GM19452 (cell line): ENCODE measurements around the gene RPGR.

ENCODE experiments used
- ATAC-seq: cut with Tn5 transposase; IDR thresholded peaks from one replicate; pipeline ENCODE4 v1.9.1; 2021; ENCODE audit not compliant: unreplicated experiment

The RPGR gene

DNA sequence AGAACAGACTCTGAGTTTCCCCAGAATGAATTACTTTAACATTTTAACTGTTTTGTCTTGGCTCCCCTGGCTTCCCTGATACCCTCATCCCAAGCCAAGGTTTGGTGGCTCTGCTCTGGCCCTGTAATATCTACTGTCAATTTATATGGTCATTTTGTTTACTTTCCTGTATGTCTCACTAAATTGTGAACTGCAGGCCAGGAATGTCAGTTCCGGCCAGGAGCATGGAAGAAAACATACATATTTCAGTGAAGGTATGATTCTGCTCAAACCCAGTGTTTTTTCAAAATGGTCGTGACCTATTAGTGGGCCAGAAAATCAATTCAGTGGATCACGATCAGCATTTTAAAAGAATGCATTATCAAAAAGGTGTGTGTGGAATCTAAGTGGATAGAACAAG lies 1.2 kb downstream of the RPGR start:
- ATAC-seq = no peak

DNA sequence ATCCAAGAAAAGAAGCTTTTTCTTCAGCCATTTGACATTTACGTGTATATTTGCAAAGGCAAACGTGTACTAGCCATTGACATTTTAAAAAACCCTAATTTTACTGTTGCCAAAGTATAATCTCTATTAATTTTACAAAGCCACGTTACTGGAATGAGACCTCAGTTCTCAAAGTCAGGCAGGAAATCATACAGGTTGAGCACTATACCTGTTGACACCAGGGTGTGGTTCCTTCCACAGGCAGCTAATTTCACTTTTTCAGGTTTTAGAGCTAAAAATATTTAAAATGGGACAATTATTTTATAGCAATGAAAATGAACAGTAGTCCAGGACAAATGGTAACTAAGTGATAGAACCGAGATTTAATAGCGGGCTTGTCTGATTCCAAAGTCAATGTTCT lies 6.5 kb downstream of the RPGR start:
- no peak for ATAC-seq

DNA sequence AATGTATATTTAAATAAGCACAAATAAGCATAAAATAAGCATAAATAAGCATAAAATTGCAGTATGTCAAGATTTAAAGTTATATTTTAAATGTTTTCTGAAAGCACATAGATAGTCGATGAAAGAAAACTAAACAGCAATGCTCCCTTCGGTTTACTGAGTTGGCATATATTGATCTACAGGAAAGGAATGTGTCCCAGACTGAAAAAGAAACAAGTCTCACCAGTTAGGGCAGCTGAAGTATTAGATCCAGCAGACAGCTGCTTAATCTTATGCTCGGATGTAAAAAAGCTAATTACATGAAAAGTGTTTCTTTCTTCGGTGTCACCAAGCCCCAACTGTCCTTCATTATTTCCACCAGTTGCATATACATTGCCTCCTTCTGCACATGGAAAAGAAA lies 8.7 kb downstream of the RPGR start:
- ATAC-seq = no peak

DNA sequence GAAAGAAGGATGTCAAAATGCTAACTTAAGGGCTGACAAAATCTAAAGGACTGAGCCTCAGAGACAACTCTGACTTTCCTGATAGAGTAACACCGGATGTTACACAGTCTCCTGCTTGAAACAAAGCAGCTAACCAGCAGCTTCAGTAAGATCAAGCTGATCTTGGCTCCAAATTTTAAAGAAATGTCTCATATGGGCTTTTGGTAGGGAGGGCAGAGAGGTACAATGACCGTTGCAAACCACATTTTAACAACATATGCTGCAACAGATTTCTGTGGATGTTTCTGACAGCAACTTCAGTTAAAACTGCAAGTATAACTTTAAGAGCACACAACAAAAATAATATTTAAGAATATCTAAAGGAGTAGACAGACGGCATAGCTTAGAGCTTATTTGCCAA lies 9.1 kb downstream of the RPGR start:
- ATAC-seq = no peak

DNA sequence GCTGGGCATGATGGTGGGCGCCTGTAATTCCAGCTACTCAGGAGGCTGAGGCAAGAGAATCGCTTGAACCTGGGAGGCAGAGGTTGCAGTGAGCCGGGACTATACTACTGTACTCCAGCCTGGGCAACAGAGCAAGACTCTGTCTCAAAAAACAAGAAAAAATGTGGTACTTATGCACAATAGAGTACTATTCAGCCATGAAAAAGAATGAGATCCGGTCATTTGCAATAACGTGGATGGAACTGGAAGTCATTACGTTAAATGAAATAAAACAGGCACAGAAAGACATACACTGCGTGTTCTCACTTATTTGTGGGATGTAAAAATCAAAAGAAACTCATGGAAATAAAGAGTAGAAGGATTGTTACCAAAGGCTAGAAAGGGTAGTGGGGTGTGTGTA lies 12.1 kb downstream of the RPGR start:
- no peak for ATAC-seq

DNA sequence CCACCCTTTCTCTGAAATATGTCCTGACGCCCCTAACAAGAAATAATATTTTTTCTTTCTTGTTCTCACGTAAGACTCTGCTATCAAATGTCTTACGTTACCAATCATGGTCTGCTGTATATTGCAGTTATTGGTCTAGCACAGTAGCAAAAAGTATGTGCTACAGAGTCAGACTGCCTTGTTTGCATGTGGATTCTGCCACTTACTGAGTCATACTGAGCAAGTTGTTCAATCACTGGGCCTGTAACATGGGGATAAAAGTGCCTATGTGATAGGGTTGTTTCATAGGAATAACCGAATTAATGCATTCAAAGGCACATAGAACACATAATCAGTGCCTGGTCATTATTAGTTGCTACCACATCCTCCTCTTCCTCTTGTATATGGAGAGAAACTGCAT lies 14.1 kb downstream of the RPGR start:
- no peak for ATAC-seq

DNA sequence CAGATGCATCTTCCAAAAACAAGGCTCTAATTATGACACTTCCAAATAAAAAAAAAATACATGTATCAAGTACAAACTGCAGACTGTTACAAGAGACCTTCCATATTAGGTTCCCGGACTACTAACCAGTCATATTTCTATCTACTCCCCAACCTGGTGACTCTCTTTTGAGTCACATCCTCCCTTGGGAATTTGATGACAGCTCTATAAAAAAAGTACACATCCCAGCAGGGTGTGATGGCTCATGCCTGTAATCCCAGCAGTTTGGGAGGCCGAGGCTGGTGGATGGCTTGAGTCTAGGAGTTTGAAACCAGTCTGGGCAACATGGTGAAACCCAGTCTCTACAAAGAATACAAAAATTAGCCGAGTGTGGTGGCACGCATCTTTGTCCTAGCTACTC lies 14.9 kb downstream of the RPGR start:
- ATAC-seq = no peak

DNA sequence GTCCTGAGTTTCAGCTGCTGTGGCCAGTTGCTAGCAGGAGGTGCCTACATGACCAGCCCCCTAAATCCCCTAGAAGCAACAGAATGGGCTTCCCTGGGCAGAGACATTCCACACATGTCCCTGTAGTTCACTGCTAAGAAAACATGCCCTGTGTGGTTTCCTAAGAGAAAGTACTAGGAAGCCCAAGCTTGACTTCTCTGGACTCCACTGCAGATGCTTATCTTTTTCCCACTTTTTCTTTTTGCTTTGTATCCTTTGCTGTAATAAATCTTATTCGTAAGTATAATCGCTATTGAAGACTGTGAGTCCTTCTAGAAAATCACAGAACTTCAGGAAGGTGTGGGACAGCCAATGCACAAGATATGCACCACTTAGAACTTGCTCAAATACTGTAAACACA lies 15.6 kb downstream of the RPGR start:
- ATAC-seq = no peak

DNA sequence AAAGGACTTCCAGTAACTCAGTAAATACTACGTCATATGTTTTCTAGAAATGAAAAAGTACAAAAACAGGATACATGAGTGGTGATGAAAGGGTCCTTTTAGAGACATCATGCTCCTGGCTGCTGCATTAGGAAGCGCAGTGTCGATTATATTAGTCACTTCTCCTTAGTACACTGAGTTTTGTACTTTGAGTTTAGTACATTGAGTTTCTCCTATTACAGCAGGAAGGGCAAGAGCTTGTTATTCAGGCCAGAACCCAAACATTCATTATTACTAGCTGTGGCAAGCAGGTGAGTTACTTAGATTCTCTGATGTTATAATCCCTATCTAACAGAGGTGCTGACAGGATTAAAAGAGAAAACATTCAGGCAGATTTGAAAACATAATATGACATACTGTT lies 21.3 kb downstream of the RPGR start:
- ATAC-seq = no peak

DNA sequence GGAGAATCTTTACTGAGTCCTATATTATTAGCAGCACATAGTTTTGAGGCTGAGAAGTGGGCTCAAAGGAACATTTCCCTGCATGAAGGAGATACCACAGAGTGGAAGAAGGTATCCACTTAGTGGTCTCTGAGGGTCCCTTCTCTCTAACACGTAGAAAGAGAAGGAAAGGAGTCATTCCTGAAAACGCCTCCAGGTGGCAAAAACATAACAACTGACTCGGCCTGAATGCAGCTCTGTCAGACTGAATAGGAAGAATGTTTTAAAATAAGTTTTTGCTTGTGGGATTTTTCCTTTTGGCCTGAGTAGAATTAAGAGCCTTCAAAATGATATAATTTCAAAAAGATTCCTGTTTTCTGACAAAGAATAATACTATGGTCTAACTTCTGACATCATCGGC lies 23.3 kb downstream of the RPGR start:
- no peak for ATAC-seq

DNA sequence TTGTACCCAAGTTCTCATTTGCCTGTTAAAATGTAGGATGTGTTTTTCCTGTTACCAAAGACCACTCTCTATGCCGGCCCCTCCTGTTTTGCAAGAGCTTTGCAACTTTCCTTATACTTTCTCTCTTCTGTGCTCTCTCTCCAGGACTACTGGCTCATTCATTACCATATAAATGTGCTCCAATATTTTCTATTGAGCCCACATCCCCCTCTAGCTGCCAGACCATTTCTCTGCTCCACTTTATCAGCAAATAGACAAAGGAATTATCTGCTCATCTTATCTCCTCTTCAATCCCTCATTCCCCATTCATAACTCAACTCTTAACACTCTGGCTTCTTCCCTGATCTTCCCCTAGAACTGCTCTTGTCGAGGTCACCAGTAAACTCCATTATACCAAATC lies 33.6 kb downstream of the RPGR start:
- ATAC-seq = no peak

DNA sequence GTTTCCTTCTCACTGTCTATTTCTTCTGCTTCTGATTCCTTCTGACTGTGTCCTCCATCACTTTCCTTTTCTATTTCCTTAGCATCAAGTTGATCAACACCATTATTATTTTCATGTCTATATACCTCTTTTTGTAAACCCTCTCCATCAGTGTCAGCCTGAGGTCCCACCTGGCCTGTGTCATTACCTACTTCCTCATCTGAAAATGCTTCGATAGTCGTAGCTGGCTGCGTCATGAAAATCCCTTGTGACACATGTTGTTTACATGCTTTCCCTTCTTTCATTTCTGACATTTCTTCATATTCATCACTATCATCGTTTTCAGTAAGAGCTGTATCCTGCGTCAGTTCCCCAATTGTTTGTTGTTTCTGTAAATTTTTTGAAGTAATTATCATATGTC lies 39.6 kb downstream of the RPGR start:
- ATAC-seq = no peak

DNA sequence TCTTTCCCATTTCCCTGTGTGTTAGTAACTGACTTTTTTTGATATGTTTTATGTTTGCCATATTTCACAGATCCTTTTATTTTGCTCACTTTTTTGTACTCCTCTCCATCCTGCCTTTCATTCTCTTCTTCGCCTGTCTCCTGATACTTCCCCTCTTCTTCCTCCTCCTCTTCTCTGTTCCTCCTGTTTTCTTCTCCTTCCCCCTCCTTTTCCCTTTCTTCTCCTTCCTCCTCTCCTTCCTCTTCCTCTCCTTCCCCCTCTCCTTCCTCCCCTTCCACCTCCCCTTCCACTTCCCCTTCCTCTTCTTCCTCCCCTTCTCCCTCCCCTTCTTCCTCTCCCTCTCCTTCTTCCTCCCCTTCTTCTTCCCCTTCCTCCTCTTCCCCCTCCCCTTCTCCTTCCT lies 41.7 kb downstream of the RPGR start:
- ATAC-seq = no peak

DNA sequence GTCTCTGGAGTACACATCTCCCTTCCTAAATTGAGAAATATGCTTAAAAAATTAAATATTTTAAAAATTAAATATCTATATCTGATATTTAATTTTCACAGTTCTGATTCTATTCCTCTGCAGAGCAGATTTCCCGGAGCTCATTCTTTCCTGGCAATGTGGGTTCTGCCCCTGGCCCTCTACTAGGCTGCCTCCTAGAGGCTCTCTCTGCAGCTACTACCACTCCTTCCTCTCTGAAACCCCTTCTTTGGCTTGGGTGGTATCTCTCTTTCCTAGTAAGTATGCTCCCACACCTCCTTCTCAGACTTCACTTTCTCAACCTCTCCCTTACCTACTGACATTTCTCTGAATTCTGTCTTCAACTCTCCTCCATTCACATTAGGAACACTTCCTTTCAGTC lies 45.3 kb downstream of the RPGR start:
- ATAC-seq = no peak

DNA sequence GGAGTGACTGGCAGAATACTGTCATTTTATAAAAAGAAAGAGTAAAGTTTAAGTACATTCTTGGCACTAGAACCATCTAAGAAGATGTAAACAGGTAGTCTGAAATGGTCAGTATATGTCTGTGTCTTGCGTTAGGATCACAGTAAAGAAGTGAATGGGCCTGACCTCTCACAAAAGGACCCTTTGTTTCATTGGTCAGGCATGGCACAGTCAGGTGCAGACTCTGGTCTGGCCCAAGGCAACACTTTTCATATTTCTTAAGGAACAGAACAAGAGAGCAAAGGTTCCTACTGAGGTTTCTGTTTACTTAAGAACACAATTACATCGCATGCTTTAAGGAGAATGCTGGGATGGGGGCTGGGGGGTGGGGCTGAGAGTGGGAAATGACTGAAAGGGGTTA lies 48.1 kb downstream of the RPGR start:
- no peak for ATAC-seq

DNA sequence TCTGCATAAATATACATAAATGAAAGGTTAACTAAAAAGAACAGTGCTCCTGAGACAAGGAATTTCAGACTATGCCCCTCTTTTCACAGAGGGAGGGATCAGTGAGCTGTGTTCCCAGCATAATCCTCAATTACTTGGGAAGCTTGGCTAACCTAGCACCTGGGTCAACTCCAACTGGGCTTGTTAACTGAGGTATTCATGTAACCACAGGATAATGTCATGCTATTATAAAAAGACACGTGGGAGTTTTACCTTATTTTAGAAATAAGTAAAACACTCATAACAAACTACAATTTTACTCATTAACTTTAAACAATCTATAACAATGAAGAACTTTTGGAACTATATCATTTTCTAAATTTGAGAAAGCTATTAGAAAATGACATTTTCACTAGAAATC lies 48.6 kb downstream of the RPGR start:
- ATAC-seq = no peak

DNA sequence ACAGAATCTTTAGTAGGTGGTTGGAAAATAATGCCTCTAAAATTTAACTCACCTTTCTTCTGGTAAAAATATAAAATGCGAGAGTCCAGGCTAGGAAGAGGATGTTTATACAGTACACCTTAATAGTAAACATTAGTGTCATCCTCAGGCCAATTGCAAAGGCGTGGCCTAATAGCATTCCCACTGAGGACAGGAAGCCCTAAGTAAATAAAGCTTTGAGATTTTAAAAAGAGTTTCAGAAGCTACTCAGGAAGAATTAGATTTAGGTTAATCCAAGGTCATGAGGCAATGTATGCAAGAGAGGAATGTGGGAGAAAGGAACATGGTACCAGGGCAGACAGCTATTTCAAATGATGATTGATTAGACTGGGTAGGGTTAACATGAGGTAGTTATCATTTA lies 49.5 kb downstream of the RPGR start:
- no peak for ATAC-seq

DNA sequence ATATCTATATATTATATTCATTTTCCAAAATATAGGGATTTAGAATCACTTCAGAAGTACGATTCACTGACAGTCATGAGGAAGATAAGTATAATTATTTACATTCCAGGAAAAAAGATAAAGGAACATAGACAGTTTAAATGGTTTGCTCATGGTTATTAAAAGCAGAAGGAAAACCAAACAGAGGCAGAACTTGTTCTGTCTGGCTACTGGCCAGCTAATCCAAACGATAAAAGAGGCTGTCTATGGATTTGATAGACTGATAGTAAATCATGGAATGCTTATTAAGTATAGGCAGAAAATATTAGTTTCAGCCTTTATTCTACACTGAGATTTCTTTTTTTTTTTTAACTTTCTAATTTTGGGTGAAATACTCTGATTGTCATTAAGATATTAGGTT lies 50.2 kb downstream of the RPGR start:
- ATAC-seq = no peak

DNA sequence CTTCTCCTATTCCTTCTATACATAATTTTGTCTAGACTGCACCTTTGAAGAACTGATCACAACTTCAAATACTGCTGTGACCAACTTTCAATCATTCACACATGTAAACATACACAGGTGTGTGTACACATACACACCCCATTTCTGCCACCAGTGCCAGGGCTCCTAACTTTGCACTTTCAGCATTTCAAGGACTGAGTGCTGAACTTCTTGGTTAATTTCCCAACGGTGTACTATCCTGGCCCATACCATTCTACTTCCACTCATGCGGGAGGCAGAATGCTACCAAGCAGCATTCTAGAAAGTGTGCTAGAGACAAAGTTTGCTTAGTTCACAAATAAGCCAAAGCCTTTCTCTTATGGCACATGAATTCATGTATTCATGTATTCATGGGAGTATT lies 51.2 kb downstream of the RPGR start:
- ATAC-seq = no peak

DNA sequence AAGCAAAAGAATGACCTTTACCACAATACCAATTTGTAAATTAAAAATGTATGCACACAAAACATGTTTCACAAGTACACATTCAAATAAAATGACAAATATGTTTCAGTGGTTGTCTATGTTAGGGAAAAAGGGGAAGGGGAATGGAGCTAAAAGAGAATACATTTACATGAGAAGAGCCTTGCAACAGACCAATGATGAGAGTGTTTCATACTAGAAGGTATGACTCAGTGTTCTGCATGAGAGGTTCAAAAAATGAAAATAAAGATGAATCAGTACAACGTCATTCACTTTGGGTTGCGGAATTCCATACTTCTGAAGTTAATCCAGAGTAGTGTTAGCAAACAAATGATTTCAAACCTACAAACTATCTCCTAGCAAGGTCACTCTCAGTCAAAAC lies 51.7 kb downstream of the RPGR start:
- no peak for ATAC-seq

DNA sequence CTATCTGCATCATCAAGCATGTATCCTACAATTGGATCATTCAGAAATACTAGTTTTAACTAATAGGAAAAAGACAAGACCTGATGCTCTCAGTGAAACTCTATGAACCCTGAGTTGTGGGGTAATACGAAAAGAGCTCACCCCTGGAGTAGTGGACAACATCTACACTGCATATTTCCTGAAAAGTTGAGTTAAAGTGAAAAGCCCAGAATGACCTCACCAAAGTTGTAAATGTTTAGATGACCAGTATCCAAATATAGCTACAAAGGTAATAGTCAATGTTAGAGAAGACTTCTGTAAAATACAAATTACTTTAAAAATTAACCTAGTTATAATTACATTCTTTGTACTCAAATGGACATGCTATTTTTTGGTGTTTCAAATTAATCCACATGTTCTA lies 53.9 kb downstream of the RPGR start:
- peak; percentile 46 for ATAC-seq

DNA sequence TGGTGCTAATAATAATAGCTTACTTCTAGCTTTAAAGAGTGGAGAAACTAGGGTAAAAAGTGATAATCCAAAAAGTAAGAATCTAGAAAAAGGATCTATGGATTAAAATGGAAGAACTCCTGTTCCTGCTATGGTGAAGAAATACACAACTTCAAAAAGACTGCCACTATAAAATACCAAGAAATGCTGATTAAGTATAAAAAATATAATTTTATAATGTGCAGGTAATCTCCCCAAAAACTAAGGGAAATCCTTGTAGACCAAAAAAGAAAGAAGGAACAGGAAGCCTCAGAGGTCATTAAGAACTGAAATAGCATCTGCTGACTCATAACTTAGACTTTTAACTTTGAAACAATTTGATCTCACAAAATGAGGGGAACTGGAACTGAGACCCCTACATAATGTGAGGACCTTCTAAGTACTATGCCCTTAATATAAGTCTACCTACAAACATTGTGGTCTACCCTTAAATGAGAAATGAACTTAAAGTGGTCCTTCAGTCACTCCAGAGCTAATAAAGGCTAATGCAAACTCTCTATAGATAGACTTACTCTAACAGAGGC lies 56.1 kb downstream of the RPGR start:
- ATAC-seq = peak; percentile 63

DNA sequence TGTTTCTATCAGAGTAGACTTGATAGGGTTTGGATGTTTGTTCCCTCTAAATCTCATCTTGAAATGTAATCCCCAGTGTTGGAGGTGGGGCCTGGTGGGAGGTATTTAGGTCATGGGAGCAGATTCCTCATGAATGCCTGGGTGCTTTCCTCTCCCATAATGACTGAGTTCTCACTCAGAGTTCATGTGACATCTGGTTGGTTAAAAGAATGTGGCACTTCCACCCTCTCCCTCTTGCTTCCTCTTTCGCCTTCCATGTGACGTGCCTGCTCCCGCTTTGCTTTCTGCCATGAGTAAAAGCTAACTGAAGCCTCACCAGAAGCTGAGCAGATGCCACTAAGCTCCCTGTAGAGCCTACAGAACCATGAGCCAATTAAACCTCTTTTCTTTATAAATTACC lies 59.3 kb downstream of the RPGR start:
- no peak for ATAC-seq
